Measurements from ENCODE around the gene SERPINA9. TPM values are rescaled to one million over a fixed set of nuclear protein-coding genes. Genes with fewer than 3 reads are reported as not detected.
A peak's percentile ranks its signal among the peaks of the same experiment; 100 is the strongest.
"Not testable (repeated sequence)": the region's sequence is repeated elsewhere in the genome, so short reads cannot be mapped to it uniquely, and the experiment has no call there.

Gene SERPINA9
- total RNA-seq, 1 experiment from 2014 or later, result not detected

DNA sequence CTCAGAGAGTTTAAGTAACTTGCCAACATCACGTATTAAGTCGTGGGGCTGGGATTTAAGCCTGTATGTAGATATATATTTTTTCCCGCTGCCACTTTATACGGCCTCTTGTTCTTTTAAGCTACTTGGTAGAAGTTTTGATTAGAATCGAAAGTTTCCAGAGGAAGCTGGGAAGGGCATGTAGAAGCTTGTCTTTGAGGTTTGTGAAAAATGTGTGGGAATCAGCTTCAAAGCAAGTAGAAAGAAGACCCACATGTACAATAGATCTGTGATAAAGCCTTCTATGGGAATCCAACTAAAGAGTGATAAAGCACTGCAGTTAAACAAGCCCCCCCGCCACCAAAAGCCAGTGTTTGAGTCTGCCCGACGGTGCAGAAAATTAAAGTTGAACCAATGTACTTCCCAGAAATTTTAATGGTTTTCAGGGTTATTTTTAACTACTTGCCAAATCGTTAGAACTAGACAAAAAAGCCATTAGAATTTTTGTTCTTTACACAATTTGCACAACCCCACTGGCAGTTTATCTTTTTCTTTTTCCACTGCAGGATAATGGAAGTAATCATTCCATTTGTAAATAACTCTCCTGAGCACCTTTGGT is 48.9 kb downstream of the SERPINA9 start:
- DNase-seq (ENCODE audit: low spot score), result no peak

DNA sequence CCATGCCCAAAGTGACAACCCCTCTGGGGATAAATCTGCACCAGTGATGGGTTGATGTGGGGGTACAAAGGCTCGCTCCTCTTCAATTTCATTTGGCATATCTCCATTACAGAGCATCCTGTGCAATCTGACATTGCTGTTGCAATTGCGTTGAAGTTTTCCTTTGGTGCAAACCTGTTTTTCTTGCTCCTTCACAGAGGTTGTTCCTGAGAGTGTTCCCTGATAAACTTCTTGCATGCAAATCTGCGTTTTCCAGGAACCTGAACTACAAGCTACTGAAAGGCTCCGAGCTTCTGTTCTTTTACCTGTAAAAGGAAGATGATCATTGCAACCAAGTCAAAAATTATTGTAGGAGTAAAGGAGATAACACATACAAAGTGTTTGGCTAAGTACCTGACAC is 49.5 kb downstream of the SERPINA9 start:
- DNase-seq (ENCODE audit: low spot score), result no peak

GRCh38 chr14:94424371-94424770 is 51.6 kb downstream of the SERPINA9 start:
- no peak for DNase-seq (ENCODE audit: low spot score)

DNA sequence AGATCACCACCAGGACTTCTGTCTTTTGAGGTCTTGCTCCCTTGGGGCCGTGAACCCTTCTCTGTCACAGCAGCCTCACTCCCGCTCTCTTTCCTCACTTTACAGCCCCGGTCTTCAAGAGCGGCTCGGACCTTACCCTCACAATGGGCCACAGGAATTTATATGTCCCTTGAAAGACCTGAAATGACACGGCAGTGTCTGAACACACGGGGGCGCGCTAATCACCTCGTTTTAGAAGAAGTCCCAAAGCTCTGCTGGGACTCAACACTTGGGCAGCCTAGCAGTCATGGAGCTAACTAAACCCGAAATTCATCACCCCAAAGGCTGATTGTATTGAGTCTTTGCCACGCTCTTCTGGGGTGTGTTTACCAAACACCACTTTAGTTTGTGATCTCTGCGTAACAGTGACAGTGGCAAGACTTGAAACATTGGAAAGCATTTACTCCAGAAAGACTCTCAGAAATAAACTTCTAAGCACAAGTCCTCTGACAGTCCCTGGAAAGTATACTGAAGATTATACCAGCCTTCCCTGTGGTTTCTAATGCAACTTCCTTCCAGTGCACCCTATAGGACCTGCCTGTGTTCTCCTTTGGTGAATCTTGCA is 52.4 kb downstream of the SERPINA9 start:
- DNase-seq (ENCODE audit: low spot score), result peak; percentile 60

GRCh38 chr14:94421316-94421715 is 54.7 kb downstream of the SERPINA9 start:
- no peak for DNase-seq (ENCODE audit: low spot score)

- DNase-seq (ENCODE audit: low spot score), result not testable (repeated sequence)
These were observed 58.3 kb downstream of the SERPINA9 start for GRCh38 chr14:94417497-94418205.

Other genes with a start within 250 kb of the SERPINA9 start
- gene SERPINA10, start 182.9 kb downstream of the SERPINA9 start, total RNA-seq (2014; rRNA removed; shearing (Covaris generic)), result not detected in 2 replicates
- 0.35 and 0.82 TPM in 2 replicates for gene SERPINA6, start 152.9 kb downstream of the SERPINA9 start, total RNA-seq (2014; rRNA removed; shearing (Covaris generic))
- gene SERPINA2, start 109.5 kb downstream of the SERPINA9 start, total RNA-seq (2014; rRNA removed; shearing (Covaris generic)), result not detected in 2 replicates
- 0.99 and 3.2 TPM in 2 replicates for gene SERPINA1, start 87.6 kb downstream of the SERPINA9 start, total RNA-seq (2014; rRNA removed; shearing (Covaris generic))
- not detected in 2 replicates for gene SERPINA11, start 23.4 kb downstream of the SERPINA9 start, total RNA-seq (2014; rRNA removed; shearing (Covaris generic))
- gene SERPINA12, start 33.3 kb upstream of the SERPINA9 start, total RNA-seq (2014; rRNA removed; shearing (Covaris generic)), result not detected in 2 replicates
- not detected in 2 replicates for gene SERPINA4, start 85.2 kb upstream of the SERPINA9 start, total RNA-seq (2014; rRNA removed; shearing (Covaris generic))
- 1.6 and 1.7 TPM in 2 replicates for gene SERPINA5, start 105.2 kb upstream of the SERPINA9 start, total RNA-seq (2014; rRNA removed; shearing (Covaris generic))
- gene SERPINA3, start 136.2 kb upstream of the SERPINA9 start, total RNA-seq (2014; rRNA removed; shearing (Covaris generic)), result 0.35 and 0.56 TPM in 2 replicates